Keratinocyte (primary cell): ENCODE measurements around the gene BABAM2. TPM values are rescaled to one million over a fixed set of nuclear protein-coding genes. Genes with fewer than 3 reads are reported as not detected.

ENCODE experiments used
- DNase-seq: peaks from one replicate; pipeline ENCODE4 v3.0.0-alpha.2; 2011; ENCODE audit warnings: low read depth, missing footprints, low spot score
- FAIRE-seq: peaks from 2 replicates; lab custom pipeline; 2011; peaks lifted over from hg19 to GRCh38; lab: Jason Lieb, UNC
- H2AFZ ChIP-seq: 2 replicates; pipeline ENCODE4 v1.6.0; 2012; ENCODE audit warnings: low read length, control low read depth, inconsistent platforms; ENCODE audit not compliant: control insufficient read depth
- H3K27ac ChIP-seq: 2 replicates; pipeline ENCODE4 v1.5.1; 2011; ENCODE audit warnings: low read length; ENCODE audit not compliant: control insufficient read depth, insufficient read depth
- H3K27me3 ChIP-seq: 3 replicates; pipeline ENCODE4 v1.6.0; 2011; ENCODE audit warnings: low read length; ENCODE audit not compliant: control insufficient read depth, insufficient read depth; ENCODE audit errors: extremely low read depth
- H3K36me3 ChIP-seq, 2 experiments: 2 replicates in 1 of 2; 3 replicates in 1 of 2; pipeline ENCODE4 v1.5.1; 2011; ENCODE audit warnings: low read length in 2 of 2, mild to moderate bottlenecking in 1 of 2; ENCODE audit not compliant: control insufficient read depth in 2 of 2, insufficient read depth in 2 of 2; ENCODE audit errors: extremely low read depth in 1 of 2
- H3K4me1 ChIP-seq: 3 replicates; pipeline ENCODE4 v1.5.1; 2011; ENCODE audit warnings: low read length; ENCODE audit not compliant: control insufficient read depth, insufficient read depth; ENCODE audit errors: extremely low read depth
- H3K4me2 ChIP-seq: 3 replicates; pipeline ENCODE4 v1.6.0; 2011; ENCODE audit warnings: low read depth, low read length; ENCODE audit not compliant: control insufficient read depth, insufficient read depth; ENCODE audit errors: extremely low read depth
- H3K4me3 ChIP-seq, 3 experiments: fragments of 200-600 bp in 1 of 3; sonication (generic) in 1 of 3; 2 replicates in 2 of 3; 3 replicates in 1 of 3; pipeline ENCODE4 v1.5.1; 2011 to 2016; ENCODE audit warnings: low read length in 3 of 3, mild to moderate bottlenecking in 3 of 3, control low read depth in 2 of 3, inconsistent platforms in 1 of 3, low read depth in 1 of 3, mixed read lengths in 1 of 3, mixed run types in 1 of 3, moderate library complexity in 1 of 3; ENCODE audit not compliant: control insufficient read depth in 2 of 3, insufficient read depth in 2 of 3; ENCODE audit errors: extremely low read depth in 1 of 3
- H3K79me2 ChIP-seq: 2 replicates; pipeline ENCODE4 v1.6.0; 2012; ENCODE audit warnings: low read length; ENCODE audit not compliant: control insufficient read depth, insufficient read depth
- H3K9ac ChIP-seq: 3 replicates; pipeline ENCODE4 v1.6.0; 2011; ENCODE audit warnings: low read length; ENCODE audit not compliant: control insufficient read depth, insufficient read depth; ENCODE audit errors: extremely low read depth
- H3K9me1 ChIP-seq: 3 replicates; pipeline ENCODE4 v1.6.0; 2011; ENCODE audit warnings: low read length; ENCODE audit not compliant: control insufficient read depth, insufficient read depth; ENCODE audit errors: extremely low read depth
- H3K9me3 ChIP-seq: 2 replicates; pipeline ENCODE4 v1.5.1; 2012; ENCODE audit warnings: low read depth, low read length; ENCODE audit not compliant: control insufficient read depth
- H4K20me1 ChIP-seq: 3 replicates; pipeline ENCODE4 v1.6.0; 2011; ENCODE audit warnings: low read length; ENCODE audit not compliant: control insufficient read depth, insufficient read depth; ENCODE audit errors: extremely low read depth
- CTCF ChIP-seq, 3 experiments: IDR thresholded peaks in 1 of 3; conservative IDR thresholded peaks in 1 of 3; optimal IDR thresholded peaks in 1 of 3; 2 replicates in 2 of 3; 3 replicates in 1 of 3; pipeline versions ENCODE3 to v1.5.1; 2011; ENCODE audit warnings: low read length in 3 of 3, mild to moderate bottlenecking in 3 of 3, moderate library complexity in 2 of 3, control low read depth in 1 of 3, inconsistent platforms in 1 of 3; ENCODE audit not compliant: insufficient read depth in 2 of 3; ENCODE audit errors: extremely low read depth in 1 of 3
- EZH2 ChIP-seq: IDR thresholded peaks from one replicate; pipeline ENCODE4 v1.6.1; 2012; ENCODE audit warnings: inconsistent platforms, mild to moderate bottlenecking, low read length, moderate library complexity
- dilution Hi-C: fragments of 300-500 bp; cut with MboI; formaldehyde crosslinking; loops from one replicate; pipeline ENCODE4 v1.7.0; 2020; ENCODE audit warnings: low sequenced_read_pairs; ENCODE audit not compliant: extremely low pct_ligation_motif_present
- polyA plus RNA-seq, 5 experiments: library from polyadenylated mRNA; depleted of rRNA in 3 of 5; stranded (reverse) in 3 of 5; stranded (forward) in 1 of 5; unstranded in 1 of 5; fragments of >200 nt; gene quantifications; 1 replicate in 1 of 5; 2 replicates in 3 of 5; 3 replicates in 1 of 5; pipeline versions ENCODE4 v1.2.1 to v1.2.3, GENCODE V29; 2011 to 2012; ENCODE audit warnings: missing spikeins in 2 of 5, low read depth in 1 of 5, low replicate concordance in 1 of 5

Gene BABAM2
- polyA plus RNA-seq, 1 donor (not counting 4 experiments of a cell fraction or from before 2014, with no cell fraction given), result 29.8 TPM

- no peak for TF ChIP-seq CTCF (optimal IDR thresholded peaks at IDR 0.05 in 1 of 3, IDR thresholded peaks at IDR 0.05 in 1 of 3, conservative IDR thresholded peaks at IDR 0.05 in 1 of 3; ENCODE audit: extremely low read depth in 1 of 3, insufficient read depth in 2 of 3, low read length in 3 of 3)
- TF ChIP-seq EZH2, result no peak
These were observed 484.7 kb downstream of the BABAM2 start for GRCh38 chr2:28375236-28375635.

GRCh38 chr2:28375742-28376631 lies 485.5 kb downstream of the BABAM2 start:
- H3K27me3 ChIP-seq, result no peaks in the 10 kb centered on the region
- no peak overlapping the region for H2AFZ ChIP-seq
- TF ChIP-seq CTCF (optimal IDR thresholded peaks at IDR 0.05 in 1 of 3, IDR thresholded peaks at IDR 0.05 in 1 of 3, conservative IDR thresholded peaks at IDR 0.05 in 1 of 3; ENCODE audit: extremely low read depth in 1 of 3, insufficient read depth in 2 of 3, low read length in 3 of 3) (no peak), EZH2 (no peak)
- H3K27ac ChIP-seq, result no peak overlapping the region
- no peaks in the 10 kb centered on the region for H3K9me1 ChIP-seq
- DNase-seq, result no peak
- no peaks in the 10 kb centered on the region for H3K79me2 ChIP-seq
- H3K4me1 ChIP-seq, result peaks cover 27% of the 10 kb centered on the region
- H3K9me3 ChIP-seq, result no peaks in the 10 kb centered on the region
- no peaks in the 10 kb centered on the region for H3K36me3 ChIP-seq
- dilution Hi-C loops, result no loop called here
- H4K20me1 ChIP-seq, result no peaks in the 10 kb centered on the region
- FAIRE-seq, result no peak
- H3K4me2 ChIP-seq, result no peak overlapping the region
- H3K4me3 ChIP-seq, result no peak overlapping the region
- no peak overlapping the region for H3K9ac ChIP-seq

More at GRCh38 chr2:28375236-28375635, 484.7 kb downstream of the BABAM2 start:
- H3K79me2 ChIP-seq, result no peaks in the 10 kb centered on the region
- H3K9me1 ChIP-seq, result no peaks in the 10 kb centered on the region
- no peak overlapping the region for H2AFZ ChIP-seq
- DNase-seq (no peak), FAIRE-seq (no peak)
- no peaks in the 10 kb centered on the region for H3K36me3 ChIP-seq
- no peak overlapping the region for H3K9ac ChIP-seq
- no peaks in the 10 kb centered on the region for H3K9me3 ChIP-seq
- H3K4me2 ChIP-seq, result no peak overlapping the region
- H4K20me1 ChIP-seq, result no peaks in the 10 kb centered on the region
- no peak overlapping the region for H3K4me3 ChIP-seq
- H3K27ac ChIP-seq, result no peak overlapping the region
- dilution Hi-C loops, result no loop called here
- no peaks in the 10 kb centered on the region for H3K27me3 ChIP-seq
- H3K4me1 ChIP-seq, result peaks cover 30% of the 10 kb centered on the region
